ENCODE data around the gene EXOSC2.

- no peak for TF ChIP-seq POLR2AphosphoS5 (IDR thresholded peaks at IDR 0.05)
- TF ChIP-seq CTCF (IDR thresholded peaks at IDR 0.05): no peak
- no peak for TF ChIP-seq POLR2A (IDR thresholded peaks at IDR 0.05)
- no peak for TF ChIP-seq EP300 (IDR thresholded peaks at IDR 0.05)
These were observed 8.5 kb upstream of the EXOSC2 start for GRCh38 chr9:130685104-130685503.
